ENCODE measurements around the gene CS.

Gene CS

GRCh38 chr12:56258820-56259183, 41.3 kb downstream of the CS start:
- peaks cover 5% of the 10 kb centered on the region for H3K27me3 Mint-ChIP-seq (ENCODE audit: low read depth, poor library complexity)
- peak overlapping the region; percentile 59 for H3K27ac Mint-ChIP-seq
- DNase-seq, result no peak
- peak overlapping the region; percentile 90 for H3K4me3 Mint-ChIP-seq
- peaks cover 34% of the 10 kb centered on the region for H3K4me1 Mint-ChIP-seq
- no peak for TF ChIP-seq CTCF (IDR thresholded peaks at IDR 0.05)
- H3K36me3 Mint-ChIP-seq (ENCODE audit: low read depth), result peaks cover 20% of the 10 kb centered on the region
- no peaks in the 10 kb centered on the region for H3K9me3 Mint-ChIP-seq

GRCh38 chr12:56258068-56258819, 41.9 kb downstream of the CS start, which contains the start of gene ANKRD52:
Gene ANKRD52 (minus strand): TSS chr12:56258384. CDS start chr12:56258269, 115 bp downstream.
- peak; percentile 89 for DNase-seq
- Mint-ChIP-seq H3K27me3 (ENCODE audit: low read depth, poor library complexity) (peaks cover 5% of the 10 kb centered on the region), H3K9me3 (no peaks in the 10 kb centered on the region), H3K27ac (peak within 1 kb of the TSS; percentile 77), H3K4me3 (peak within 1 kb of the TSS; percentile 93), H3K36me3 (ENCODE audit: low read depth) (peaks cover 26% of the 10 kb centered on the region), H3K4me1 (peaks cover 34% of the 10 kb centered on the region)
- TF ChIP-seq CTCF (IDR thresholded peaks at IDR 0.05), result peak; percentile 38

- peak; percentile 62 for DNase-seq
- Mint-ChIP-seq H3K36me3 (ENCODE audit: low read depth) (peaks cover 32% of the 10 kb centered on the region), H3K9me3 (no peaks in the 10 kb centered on the region), H3K27ac (peak overlapping the region; percentile 77), H3K4me3 (peak overlapping the region; percentile 93), H3K27me3 (ENCODE audit: low read depth, poor library complexity) (peaks cover 5% of the 10 kb centered on the region), H3K4me1 (peaks cover 34% of the 10 kb centered on the region)
- TF ChIP-seq CTCF (IDR thresholded peaks at IDR 0.05), result no peak
Observed at GRCh38 chr12:56257491-56258067, 42.6 kb downstream of the CS start.

GRCh38 chr12:56257071-56257470, 43.1 kb downstream of the CS start:
- no peak for TF ChIP-seq CTCF (IDR thresholded peaks at IDR 0.05)
- no peaks in the 10 kb centered on the region for H3K9me3 Mint-ChIP-seq
- peaks cover 37% of the 10 kb centered on the region for H3K36me3 Mint-ChIP-seq (ENCODE audit: low read depth)
- H3K27ac Mint-ChIP-seq, result peak overlapping the region; percentile 77
- H3K4me3 Mint-ChIP-seq, result peak overlapping the region; percentile 93
- no peak for DNase-seq
- peaks cover 5% of the 10 kb centered on the region for H3K27me3 Mint-ChIP-seq (ENCODE audit: low read depth, poor library complexity)
- H3K4me1 Mint-ChIP-seq, result peaks cover 34% of the 10 kb centered on the region

- peak; percentile 21 for DNase-seq
- peak overlapping the region; percentile 62 for H3K27ac Mint-ChIP-seq
Observed at GRCh38 chr12:56256326-56256960, 43.7 kb downstream of the CS start.

More at GRCh38 chr12:56256326-56256960, 43.7 kb downstream of the CS start:
- Mint-ChIP-seq H3K27me3 (ENCODE audit: low read depth, poor library complexity) (peaks cover 5% of the 10 kb centered on the region), H3K36me3 (ENCODE audit: low read depth) (peaks cover 43% of the 10 kb centered on the region), H3K9me3 (no peaks in the 10 kb centered on the region), H3K4me1 (peaks cover 34% of the 10 kb centered on the region), H3K4me3 (peak overlapping the region; percentile 93)
- no peak for TF ChIP-seq CTCF (IDR thresholded peaks at IDR 0.05)
